ENCODE measurements around the gene FGFR2.

DNA sequence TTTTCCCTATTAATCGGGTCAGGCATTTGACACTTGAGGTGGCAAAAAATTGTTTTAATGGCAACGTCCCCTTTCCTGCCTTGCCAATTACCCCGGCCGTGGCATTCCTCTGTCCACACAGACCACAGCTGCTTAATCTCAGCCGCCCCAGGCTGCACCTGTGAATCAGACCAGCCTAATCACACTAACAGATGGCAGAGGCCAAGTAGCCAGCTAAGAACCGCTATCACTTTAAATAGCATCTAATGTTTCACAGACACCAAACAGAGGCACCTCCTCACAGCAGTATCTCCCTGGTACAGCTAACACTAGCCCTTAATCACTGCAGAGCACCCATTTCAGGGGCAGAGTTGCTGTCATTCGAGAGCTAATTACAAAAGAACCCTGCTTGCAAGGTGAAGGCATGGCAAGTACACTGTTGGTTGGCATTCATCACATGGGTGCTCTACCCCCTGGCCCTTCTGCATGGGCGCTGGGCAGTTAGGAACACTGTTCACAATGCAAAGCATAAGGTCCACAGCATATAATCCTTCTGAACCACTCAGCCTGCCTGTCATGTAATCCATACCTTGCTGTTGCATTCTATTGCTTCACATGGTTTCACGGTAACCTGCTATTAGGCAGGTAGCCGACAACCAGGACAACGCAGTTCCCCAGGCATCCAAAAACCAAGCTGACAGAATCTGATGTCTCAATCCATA, 38.8 kb downstream of the FGFR2 start:
- TF ChIP-seq CTCF (IDR thresholded peaks at IDR 0.05; ENCODE audit: poor library complexity, severe bottlenecking) (no peak), EZH2 (IDR thresholded peaks at IDR 0.05; ENCODE audit: borderline replicate concordance, insufficient read depth, low read length, poor library complexity, severe bottlenecking) (no peak), RAD21 (conservative IDR thresholded peaks at IDR 0.05) (no peak), POLR2AphosphoS5 (IDR thresholded peaks at IDR 0.05) (no peak), SMC3 (conservative IDR thresholded peaks at IDR 0.05; ENCODE audit: poor library complexity) (no peak), EP300 (conservative IDR thresholded peaks at IDR 0.05; ENCODE audit: poor library complexity, severe bottlenecking) (no peak), MXI1 (conservative IDR thresholded peaks at IDR 0.05; ENCODE audit: poor library complexity, severe bottlenecking) (no peak), TAF1 (IDR thresholded peaks at IDR 0.05; ENCODE audit: low read depth) (no peak)
- TF ChIP-seq, protein P1, sequence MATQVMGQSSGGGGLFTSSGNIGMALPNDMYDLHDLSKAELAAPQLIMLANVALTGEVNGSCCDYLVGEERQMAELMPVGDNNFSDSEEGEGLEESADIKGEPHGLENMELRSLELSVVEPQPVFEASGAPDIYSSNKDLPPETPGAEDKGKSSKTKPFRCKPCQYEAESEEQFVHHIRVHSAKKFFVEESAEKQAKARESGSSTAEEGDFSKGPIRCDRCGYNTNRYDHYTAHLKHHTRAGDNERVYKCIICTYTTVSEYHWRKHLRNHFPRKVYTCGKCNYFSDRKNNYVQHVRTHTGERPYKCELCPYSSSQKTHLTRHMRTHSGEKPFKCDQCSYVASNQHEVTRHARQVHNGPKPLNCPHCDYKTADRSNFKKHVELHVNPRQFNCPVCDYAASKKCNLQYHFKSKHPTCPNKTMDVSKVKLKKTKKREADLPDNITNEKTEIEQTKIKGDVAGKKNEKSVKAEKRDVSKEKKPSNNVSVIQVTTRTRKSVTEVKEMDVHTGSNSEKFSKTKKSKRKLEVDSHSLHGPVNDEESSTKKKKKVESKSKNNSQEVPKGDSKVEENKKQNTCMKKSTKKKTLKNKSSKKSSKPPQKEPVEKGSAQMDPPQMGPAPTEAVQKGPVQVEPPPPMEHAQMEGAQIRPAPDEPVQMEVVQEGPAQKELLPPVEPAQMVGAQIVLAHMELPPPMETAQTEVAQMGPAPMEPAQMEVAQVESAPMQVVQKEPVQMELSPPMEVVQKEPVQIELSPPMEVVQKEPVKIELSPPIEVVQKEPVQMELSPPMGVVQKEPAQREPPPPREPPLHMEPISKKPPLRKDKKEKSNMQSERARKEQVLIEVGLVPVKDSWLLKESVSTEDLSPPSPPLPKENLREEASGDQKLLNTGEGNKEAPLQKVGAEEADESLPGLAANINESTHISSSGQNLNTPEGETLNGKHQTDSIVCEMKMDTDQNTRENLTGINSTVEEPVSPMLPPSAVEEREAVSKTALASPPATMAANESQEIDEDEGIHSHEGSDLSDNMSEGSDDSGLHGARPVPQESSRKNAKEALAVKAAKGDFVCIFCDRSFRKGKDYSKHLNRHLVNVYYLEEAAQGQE (IDR thresholded peaks at IDR 0.05; ENCODE audit: borderline replicate concordance), result no peak
